ENCODE results near the gene C1QTNF2. TPM values are rescaled to one million over a fixed set of nuclear protein-coding genes. Genes with fewer than 3 reads are reported as not detected.

C1QTNF2 gene
- total and polyA plus RNA-seq, 2 donors (not counting 1 experiment from before 2014, with no cell fraction given): 2.3 TPM

- Histone ChIP-seq H3K9me3 (ENCODE audit: control insufficient read depth, insufficient read depth, low read depth, low read length) (no peaks in the 10 kb centered on the region), H3K27me3 (ENCODE audit: control insufficient read depth, insufficient read depth, low read length) (peaks cover 11% of the 10 kb centered on the region), H3K79me2 (ENCODE audit: control insufficient read depth, insufficient read depth, low read length) (no peaks in the 10 kb centered on the region), H3K9ac (ENCODE audit: insufficient read depth, low read length) (no peak overlapping the region), H4K20me1 (ENCODE audit: control insufficient read depth, extremely low read depth, insufficient read depth, low read length) (no peaks in the 10 kb centered on the region), H3K4me3 (replicated peaks in 1 of 4; ENCODE audit: control extremely low read depth in 1 of 4, insufficient read depth in 1 of 4, low read depth in 3 of 4, low read length in 4 of 4) (no peak overlapping the region), H3K36me3 (ENCODE audit: control insufficient read depth, insufficient read depth, low read length) (no peaks in the 10 kb centered on the region), H3K4me2 (ENCODE audit: extremely low read depth, insufficient read depth, low read length) (no peak overlapping the region), H3K4me1 (ENCODE audit: control insufficient read depth, extremely low read depth, insufficient read depth, low read length) (no peaks in the 10 kb centered on the region), H2AFZ (ENCODE audit: low read length) (no peak overlapping the region), H3K27ac (ENCODE audit: insufficient read depth, low read length) (no peak overlapping the region)
- TF ChIP-seq CTCF (conservative IDR thresholded peaks at IDR 0.05 in 1 of 2, IDR thresholded peaks at IDR 0.05 in 1 of 2; ENCODE audit: low read depth in 1 of 2, low read length in 2 of 2) (no peak), EZH2 (IDR thresholded peaks at IDR 0.05; ENCODE audit: low read length, missing control alignments) (no peak)
- DNase-seq (ENCODE audit: low read depth in 2 of 2): no peak
Observed at GRCh38 chr5:160310140-160310539, 60.3 kb downstream of the C1QTNF2 start.

GRCh38 chr5:160306696-160307095 is 63.7 kb downstream of the C1QTNF2 start:
- no peaks in the 10 kb centered on the region for H3K9me3 ChIP-seq (ENCODE audit: control insufficient read depth, insufficient read depth, low read depth, low read length)
- H3K9ac ChIP-seq (ENCODE audit: insufficient read depth, low read length): no peak overlapping the region
- no peaks in the 10 kb centered on the region for H3K79me2 ChIP-seq (ENCODE audit: control insufficient read depth, insufficient read depth, low read length)
- H3K4me3 ChIP-seq (replicated peaks in 1 of 4; ENCODE audit: control extremely low read depth in 1 of 4, insufficient read depth in 1 of 4, low read depth in 3 of 4, low read length in 4 of 4): no peak overlapping the region
- TF ChIP-seq EZH2 (IDR thresholded peaks at IDR 0.05; ENCODE audit: low read length, missing control alignments) (no peak), CTCF (conservative IDR thresholded peaks at IDR 0.05 in 1 of 2, IDR thresholded peaks at IDR 0.05 in 1 of 2; ENCODE audit: low read depth in 1 of 2, low read length in 2 of 2) (no peak)
- H3K27ac ChIP-seq (ENCODE audit: insufficient read depth, low read length): no peak overlapping the region
- no peak overlapping the region for H2AFZ ChIP-seq (ENCODE audit: low read length)
- H3K36me3 ChIP-seq (ENCODE audit: control insufficient read depth, insufficient read depth, low read length): no peaks in the 10 kb centered on the region
- no peak for DNase-seq (ENCODE audit: low read depth in 2 of 2)
- no peak overlapping the region for H3K4me2 ChIP-seq (ENCODE audit: extremely low read depth, insufficient read depth, low read length)
- no peaks in the 10 kb centered on the region for H4K20me1 ChIP-seq (ENCODE audit: control insufficient read depth, extremely low read depth, insufficient read depth, low read length)
- no peaks in the 10 kb centered on the region for H3K4me1 ChIP-seq (ENCODE audit: control insufficient read depth, extremely low read depth, insufficient read depth, low read length)
- H3K27me3 ChIP-seq (ENCODE audit: control insufficient read depth, insufficient read depth, low read length): peaks cover 8% of the 10 kb centered on the region

- DNase-seq (ENCODE audit: low read depth in 2 of 2): no peak
- no peaks in the 10 kb centered on the region for H3K9me3 ChIP-seq (ENCODE audit: control insufficient read depth, insufficient read depth, low read depth, low read length)
- H3K4me2 ChIP-seq (ENCODE audit: extremely low read depth, insufficient read depth, low read length): no peak overlapping the region
- no peaks in the 10 kb centered on the region for H3K79me2 ChIP-seq (ENCODE audit: control insufficient read depth, insufficient read depth, low read length)
- H3K36me3 ChIP-seq (ENCODE audit: control insufficient read depth, insufficient read depth, low read length): no peaks in the 10 kb centered on the region
- no peak overlapping the region for H3K9ac ChIP-seq (ENCODE audit: insufficient read depth, low read length)
- H3K27me3 ChIP-seq (ENCODE audit: control insufficient read depth, insufficient read depth, low read length): peaks cover 3% of the 10 kb centered on the region
- H3K27ac ChIP-seq (ENCODE audit: insufficient read depth, low read length): no peak overlapping the region
- TF ChIP-seq CTCF (conservative IDR thresholded peaks at IDR 0.05 in 1 of 2, IDR thresholded peaks at IDR 0.05 in 1 of 2; ENCODE audit: low read depth in 1 of 2, low read length in 2 of 2) (no peak), EZH2 (IDR thresholded peaks at IDR 0.05; ENCODE audit: low read length, missing control alignments) (no peak)
- no peak overlapping the region for H3K4me3 ChIP-seq (replicated peaks in 1 of 4; ENCODE audit: control extremely low read depth in 1 of 4, insufficient read depth in 1 of 4, low read depth in 3 of 4, low read length in 4 of 4)
- no peaks in the 10 kb centered on the region for H3K4me1 ChIP-seq (ENCODE audit: control insufficient read depth, extremely low read depth, insufficient read depth, low read length)
- no peak overlapping the region for H2AFZ ChIP-seq (ENCODE audit: low read length)
- H4K20me1 ChIP-seq (ENCODE audit: control insufficient read depth, extremely low read depth, insufficient read depth, low read length): no peaks in the 10 kb centered on the region
Observed at GRCh38 chr5:160305319-160305718, 65.1 kb downstream of the C1QTNF2 start.
